ENCODE results near the gene CYP2C9. TPM values are rescaled to one million over a fixed set of nuclear protein-coding genes. Genes with fewer than 3 reads are reported as not detected.

CYP2C9 gene
- total RNA-seq, 4 donors from 2014 or later, result 3.7 to 5.1 (median 4.8) TPM; not detected in 1

GRCh38 chr10:94997741-94998174, 59.3 kb downstream of the CYP2C9 start:
- 43 to 62% methylated on average over 4 to 5 of the region's 6 CpGs for WGBS, 2 donors
- no peak overlapping the region for H3K27ac ChIP-seq

GRCh38 chr10:95026461-95026860, 88.0 kb downstream of the CYP2C9 start:
- Histone ChIP-seq H3K9me3 (no peaks in the 10 kb centered on the region), H3K36me3 (no peaks in the 10 kb centered on the region), H3K27me3 (no peaks in the 10 kb centered on the region), H3K27ac (no peak overlapping the region), H3K4me3 (no peak overlapping the region), H3K4me1 (no peaks in the 10 kb centered on the region)
- intact Hi-C loops (cut with DNase I), result no loop called here
- TF ChIP-seq POLR2A (IDR thresholded peaks at IDR 0.05), result no peak
- no peak for TF ChIP-seq CTCF (IDR thresholded peaks at IDR 0.05)
- DNase-seq, result no peak
- WGBS, 2 donors, result 85 to 95% methylated on average over 2 of the region's 2 CpGs

More at GRCh38 chr10:94997741-94998174, 59.3 kb downstream of the CYP2C9 start:
- H3K4me1 ChIP-seq, result no peaks in the 10 kb centered on the region
- H3K36me3 ChIP-seq, result no peaks in the 10 kb centered on the region
- intact Hi-C loops (cut with DNase I), result no loop called here
- H3K9me3 ChIP-seq, result peaks cover 0 to 4% (median 0%) of the 10 kb centered on the region in 3 donors
- no peaks in the 10 kb centered on the region for H3K27me3 ChIP-seq
- TF ChIP-seq CTCF (IDR thresholded peaks at IDR 0.05), result no peak
- no peak for TF ChIP-seq POLR2A (IDR thresholded peaks at IDR 0.05)
- no peak for DNase-seq
- H3K4me3 ChIP-seq, result no peak overlapping the region

- Histone ChIP-seq H3K27me3 (no peaks in the 10 kb centered on the region), H3K36me3 (no peaks in the 10 kb centered on the region), H3K4me1 (no peaks in the 10 kb centered on the region), H3K9me3 (no peaks in the 10 kb centered on the region), H3K27ac (no peak overlapping the region), H3K4me3 (no peak overlapping the region)
- DNase-seq, result no peak
- intact Hi-C loops (cut with DNase I), result no loop called here
- TF ChIP-seq POLR2A (IDR thresholded peaks at IDR 0.05) (no peak), CTCF (IDR thresholded peaks at IDR 0.05) (no peak)
These were observed 93.2 kb downstream of the CYP2C9 start for GRCh38 chr10:95031656-95032055.

GRCh38 chr10:95034401-95034800, 95.9 kb downstream of the CYP2C9 start:
- 75 to 78% methylated on average over 4 of the region's 4 CpGs for WGBS, 2 donors
- no peak overlapping the region for H3K4me3 ChIP-seq
- no peak for TF ChIP-seq POLR2A (IDR thresholded peaks at IDR 0.05)
- TF ChIP-seq CTCF (IDR thresholded peaks at IDR 0.05), result no peak
- H3K36me3 ChIP-seq, result no peaks in the 10 kb centered on the region
- no peaks in the 10 kb centered on the region for H3K9me3 ChIP-seq
- H3K27ac ChIP-seq, result no peak overlapping the region
- DNase-seq, result no peak
- H3K4me1 ChIP-seq, result no peaks in the 10 kb centered on the region
- intact Hi-C loops (cut with DNase I), result no loop called here
- no peaks in the 10 kb centered on the region for H3K27me3 ChIP-seq

GRCh38 chr10:95035332-95036295, 97.2 kb downstream of the CYP2C9 start:
- Histone ChIP-seq H3K36me3 (no peaks in the 10 kb centered on the region), H3K4me3 (no peak overlapping the region), H3K9me3 (no peaks in the 10 kb centered on the region), H3K4me1 (no peaks in the 10 kb centered on the region), H3K27me3 (no peaks in the 10 kb centered on the region), H3K27ac (no peak overlapping the region)
- intact Hi-C loops (cut with DNase I), result no loop called here
- 42 to 43% methylated on average over 4 of the region's 4 CpGs for WGBS, 2 donors
- no peak for DNase-seq
- TF ChIP-seq POLR2A (IDR thresholded peaks at IDR 0.05), result no peak
- no peak for TF ChIP-seq CTCF (IDR thresholded peaks at IDR 0.05)

Data from esophagus squamous epithelium (tissue), 5 donors.